Glomerular visceral epithelial cell (primary cell): ENCODE measurements around the gene LINGO1.

Experiments
- DNase-seq: peaks from one replicate; pipeline ENCODE4 v3.0.0-alpha.2; 2016; ENCODE audit errors: extremely low spot score

The LINGO1 gene

DNA sequence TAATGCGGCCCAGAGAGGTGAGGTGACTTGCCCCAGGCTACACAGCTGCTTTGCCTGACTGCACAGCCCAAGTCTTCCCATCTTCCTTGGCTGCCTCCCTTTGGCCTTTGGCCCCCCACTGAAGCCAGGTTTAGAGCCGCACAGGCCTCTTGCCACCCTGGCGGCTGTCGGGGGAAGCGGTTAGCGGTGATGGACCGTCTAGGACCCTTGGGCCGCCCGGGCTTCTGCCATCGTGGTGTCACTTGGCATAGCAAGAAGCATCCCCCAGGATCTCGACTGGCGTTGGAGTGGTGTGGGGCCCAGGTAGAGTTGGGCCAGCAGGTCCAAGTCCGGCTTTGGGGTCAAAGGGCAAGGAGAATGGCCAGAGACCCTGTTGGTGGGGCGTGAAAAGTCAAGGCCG lies 61.0 kb downstream of the LINGO1 start:
- DNase-seq: no peak

DNA sequence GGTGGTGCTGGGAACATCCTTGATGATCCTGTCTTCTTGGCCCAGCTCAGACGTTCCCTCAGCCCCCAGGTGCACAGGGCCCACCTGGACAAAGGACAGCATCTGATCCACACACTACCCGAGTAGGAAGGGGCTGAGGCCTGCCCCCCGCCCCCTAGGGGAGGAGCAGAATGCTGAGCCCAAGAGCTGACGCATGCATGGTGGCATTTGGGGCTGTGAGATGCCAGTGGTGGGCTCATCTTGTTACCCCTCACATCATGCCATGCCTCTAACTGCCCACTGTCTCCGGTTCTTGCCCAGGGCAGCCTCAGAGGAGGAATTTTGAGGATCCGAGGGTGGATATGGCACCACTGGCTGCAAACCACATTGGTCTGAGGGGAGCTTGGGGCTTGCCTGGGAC lies 61.5 kb downstream of the LINGO1 start:
- no peak for DNase-seq

DNA sequence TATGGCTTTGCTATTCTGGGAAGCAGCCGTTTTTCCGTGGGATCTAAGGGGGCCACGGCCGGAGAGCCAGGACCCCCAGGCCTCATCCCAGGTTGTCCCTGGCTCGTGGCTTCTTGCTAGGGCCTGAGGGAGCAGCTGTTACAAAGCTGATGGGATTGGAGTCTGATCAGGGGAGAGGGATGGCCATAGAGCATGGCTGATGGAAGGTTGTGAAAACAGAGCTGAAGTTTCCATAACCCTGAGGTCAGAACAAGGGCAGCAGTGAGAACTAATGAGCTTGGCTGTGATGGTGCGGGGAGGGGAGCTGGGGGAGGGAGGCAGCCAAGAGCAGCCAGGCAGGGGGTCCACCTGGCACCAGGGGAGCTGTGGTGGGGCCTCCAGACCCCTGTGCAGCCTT lies 63.0 kb downstream of the LINGO1 start:
- DNase-seq: no peak

DNA sequence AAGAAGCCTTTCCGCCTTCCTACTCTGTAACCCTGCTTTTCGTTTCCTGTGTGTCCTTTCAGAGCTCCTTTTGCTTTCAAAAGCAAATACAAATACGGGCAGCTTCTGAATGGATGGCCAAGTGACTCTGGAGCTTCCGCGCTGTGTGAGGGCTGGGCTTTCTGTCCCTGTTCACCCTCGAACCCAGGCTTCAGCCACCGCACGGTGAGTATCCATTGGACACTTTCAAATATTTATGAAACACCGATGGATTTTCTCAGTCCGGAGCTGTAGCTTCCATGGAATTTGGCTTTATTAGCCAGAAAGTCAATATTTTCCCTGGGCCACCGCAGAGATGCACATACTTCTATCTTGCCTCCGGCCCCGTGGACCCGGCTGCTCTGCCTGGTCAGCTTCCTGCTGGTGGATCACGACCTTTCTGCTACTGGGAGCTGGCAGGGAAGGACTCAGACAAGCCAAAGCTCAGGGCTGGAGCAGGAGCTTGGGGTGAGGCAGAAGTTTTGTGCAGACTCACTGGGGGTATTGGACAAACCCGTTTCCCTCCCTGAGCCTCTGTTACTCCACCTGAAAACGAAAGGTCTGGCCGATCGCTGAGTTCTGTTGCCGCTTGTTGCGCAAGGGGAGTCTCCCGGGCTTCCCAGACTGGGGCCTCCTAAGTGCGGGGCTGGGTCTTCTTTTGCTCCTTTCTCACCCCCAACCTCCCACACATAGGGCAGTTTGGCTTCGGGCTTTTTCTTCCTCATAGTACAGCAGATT lies 63.6 kb downstream of the LINGO1 start:
- no peak for DNase-seq

DNA sequence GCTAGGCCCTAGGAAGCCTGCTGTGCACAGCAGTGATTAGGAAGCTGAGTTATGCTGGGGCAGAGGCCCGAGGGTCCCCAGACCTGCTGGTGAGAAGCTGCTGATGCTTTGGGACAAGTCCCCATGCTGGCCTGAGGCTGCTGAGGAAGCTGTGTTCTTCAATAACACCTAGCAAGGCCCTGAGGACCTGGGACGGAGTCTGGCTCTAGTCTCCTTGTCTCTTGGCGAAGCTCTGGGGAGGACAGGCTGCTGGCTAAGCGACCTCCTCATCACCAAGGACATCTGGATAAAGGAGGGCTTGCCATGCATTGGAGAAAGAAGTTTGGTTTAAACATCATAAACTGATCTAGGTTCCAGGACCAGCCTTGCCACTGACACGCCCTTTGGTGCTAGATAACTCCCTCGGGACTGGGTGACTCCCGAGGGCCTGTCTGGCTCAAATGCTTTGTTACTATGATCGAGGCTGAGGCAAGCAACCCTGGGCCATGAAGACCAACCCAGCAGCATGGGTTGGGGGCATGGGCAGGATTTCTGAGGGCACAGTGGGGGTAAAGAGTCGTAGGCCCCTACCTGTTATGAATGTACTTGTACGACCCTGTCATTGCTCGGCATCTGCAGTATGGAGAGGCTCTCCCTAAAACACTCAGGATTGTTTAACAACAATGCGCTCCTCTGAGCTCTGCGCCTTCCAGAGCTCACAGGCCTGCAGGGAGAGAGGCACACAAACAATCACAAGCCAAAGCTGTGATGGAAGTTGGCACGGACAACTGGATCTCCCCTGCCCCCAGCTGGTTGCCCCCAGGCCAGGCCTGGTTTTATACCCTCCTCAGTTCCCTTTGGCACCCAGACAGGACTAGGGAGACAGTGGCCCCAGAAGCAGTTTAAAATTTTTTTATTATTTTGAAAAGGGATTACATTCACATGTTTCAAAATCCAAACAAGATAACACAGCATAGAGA lies 64.4 kb downstream of the LINGO1 start:
- DNase-seq: no peak

DNA sequence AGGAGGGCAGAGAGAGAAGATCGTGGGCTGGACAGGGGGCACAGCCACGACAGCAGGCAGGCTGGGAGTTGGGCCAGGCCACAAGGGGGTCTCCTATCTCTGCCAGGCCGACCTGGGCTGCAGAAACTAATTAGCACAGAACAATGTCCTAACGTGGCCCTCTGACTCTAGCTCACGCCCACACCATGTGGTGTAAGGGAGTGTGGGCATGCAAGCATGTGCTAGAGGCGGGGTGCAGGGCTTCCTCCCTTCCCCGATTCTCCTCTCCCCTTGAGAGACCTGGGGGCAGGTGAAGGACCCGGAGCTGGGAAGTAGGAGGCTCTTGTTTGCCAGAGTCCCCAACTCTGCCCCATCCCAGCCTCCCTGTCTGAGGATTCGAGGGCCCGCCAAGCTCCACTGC lies 65.5 kb downstream of the LINGO1 start:
- no peak for DNase-seq

DNA sequence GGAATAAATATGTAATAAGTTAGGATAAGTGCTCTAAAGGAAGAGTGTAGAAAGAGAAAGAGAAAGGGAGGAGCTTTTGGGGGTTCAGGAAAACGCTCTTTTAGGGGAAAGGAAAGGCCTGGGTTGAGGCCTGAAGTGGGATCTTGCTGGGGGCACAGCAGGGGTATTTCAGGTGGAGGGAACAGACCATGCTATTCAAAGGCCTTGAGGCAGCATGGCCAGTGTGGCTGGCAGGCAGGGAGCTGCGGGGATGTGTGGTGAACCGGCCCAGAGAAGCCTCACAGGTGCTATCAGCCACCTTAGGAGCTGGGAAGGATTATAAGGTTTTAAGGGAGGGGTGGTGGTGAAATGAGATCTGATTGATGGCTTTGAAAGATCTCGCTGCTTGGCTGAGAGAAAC lies 66.6 kb downstream of the LINGO1 start:
- DNase-seq: no peak

DNA sequence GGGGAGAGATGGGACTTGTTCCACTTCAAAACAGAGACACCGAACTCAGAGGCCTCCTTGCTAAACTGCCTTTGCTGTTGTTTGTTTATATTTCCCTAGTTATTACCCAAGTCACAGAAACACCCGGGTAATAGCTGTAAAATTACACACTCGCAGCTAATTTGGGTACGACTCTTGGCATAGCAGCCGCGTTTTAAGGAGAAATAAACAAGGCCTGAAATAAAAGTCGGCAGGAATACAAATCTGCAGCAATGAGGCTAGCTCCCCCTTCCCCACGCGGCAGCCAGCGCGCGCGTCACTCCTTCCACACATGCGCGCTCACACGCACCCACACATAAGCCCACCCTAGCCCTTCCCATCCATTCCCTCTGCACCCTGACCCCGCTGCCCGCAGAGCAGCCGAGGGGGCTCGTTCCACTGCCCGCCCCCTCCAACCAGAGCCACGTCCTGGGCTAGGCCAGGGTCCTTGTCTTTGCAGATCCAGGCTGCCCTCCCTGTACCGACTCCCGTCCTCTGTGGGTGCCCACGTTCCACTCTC lies 67.3 kb downstream of the LINGO1 start:
- DNase-seq: no peak

DNA sequence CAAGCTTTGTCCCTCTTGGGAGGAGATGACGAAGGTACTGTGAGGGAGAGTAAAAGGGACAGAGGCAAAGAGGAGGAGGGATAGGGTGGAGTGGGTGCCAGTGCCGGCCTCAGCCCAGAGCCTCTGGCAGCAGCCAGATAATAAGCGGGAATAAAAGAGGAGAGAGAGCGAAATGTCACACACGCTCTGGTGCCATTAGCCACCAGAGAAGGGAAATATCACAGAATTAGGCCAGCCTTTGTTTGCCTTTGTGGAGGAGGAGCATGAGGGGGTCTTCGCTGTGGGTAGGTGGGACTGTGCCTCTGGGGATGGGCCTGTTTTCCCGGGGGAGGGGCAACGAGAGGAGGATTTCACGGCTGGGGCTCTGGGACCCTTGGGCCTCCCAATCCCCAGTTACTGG lies 67.8 kb downstream of the LINGO1 start:
- no peak for DNase-seq

DNA sequence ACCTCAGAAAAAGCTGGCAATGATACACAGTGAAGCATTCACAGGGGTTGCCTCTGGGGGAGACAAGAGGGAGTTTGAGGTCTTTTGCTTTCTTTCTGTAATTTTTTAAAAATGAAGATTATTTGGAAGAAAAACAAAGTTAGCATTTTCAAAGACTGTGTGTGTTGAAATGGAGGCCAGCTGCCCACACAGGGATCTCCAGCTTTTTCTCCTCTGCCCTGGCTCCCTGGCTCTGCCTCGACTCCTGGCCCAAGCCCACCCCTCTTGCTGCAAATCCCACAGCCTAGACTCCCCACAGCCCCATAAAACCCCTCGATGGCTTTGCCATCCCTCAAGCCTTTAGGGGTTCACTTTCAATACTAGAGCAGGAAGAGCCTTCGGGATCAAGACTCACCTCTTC lies 68.4 kb downstream of the LINGO1 start:
- DNase-seq: no peak

DNA sequence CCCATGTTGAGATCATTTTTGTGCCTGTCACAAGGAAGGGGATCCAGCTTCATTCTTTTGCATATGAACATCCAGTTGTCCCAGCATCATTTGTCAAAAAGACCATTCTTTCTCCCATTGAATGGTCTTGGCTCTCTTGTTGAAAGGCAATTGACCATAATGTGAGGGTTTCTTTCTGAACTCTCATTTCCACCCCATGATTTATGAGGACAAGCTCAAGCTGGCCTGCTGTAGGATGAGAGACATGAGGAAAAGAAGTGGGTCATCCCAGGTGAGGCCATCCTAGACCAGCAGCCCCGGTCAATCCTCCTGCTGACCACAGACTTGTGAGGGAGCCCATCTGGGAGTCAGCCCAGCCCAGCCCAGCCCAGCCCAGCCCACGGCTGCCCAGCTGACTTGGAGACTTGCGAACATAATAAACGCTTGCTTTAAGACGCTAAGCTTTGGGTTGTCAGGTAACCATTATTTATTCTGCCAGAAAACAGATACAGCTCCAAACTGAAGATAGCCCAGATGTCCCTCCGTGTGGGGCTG lies 69.0 kb downstream of the LINGO1 start:
- DNase-seq: no peak
